Activated CD8-positive, alpha-beta T cell treated with anti-CD3 and anti-CD28 coated beads for 36 hours (primary cell): Measurements from ENCODE around the gene CALY. TPM values are rescaled to one million over a fixed set of nuclear protein-coding genes. Genes with fewer than 3 reads are reported as not detected.

ENCODE experiments used
- ATAC-seq: fragments of 200-7000 bp; cut with Tn5 transposase; one replicate; pipeline ENCODE4 v1.10.0; 2021; ENCODE audit warnings: mild to moderate bottlenecking, moderate library complexity
- CTCF ChIA-PET: fragments of 350-600 bp; sonication (Branson Sonifier 250); formaldehyde crosslinking; loops from one replicate; lab custom pipeline; 2021; ENCODE audit warnings: antibody characterized with exemption; lab: Charles Lee
- POLR2A ChIA-PET: fragments of 350-600 bp; sonication (Branson Sonifier 250); formaldehyde crosslinking; loops from one replicate; lab custom pipeline; 2021; ENCODE audit warnings: antibody characterized with exemption; lab: Charles Lee
- DNase-seq: peaks from one replicate; pipeline ENCODE4 v3.0.0-alpha.2; 2020
- H3K27ac Mint-ChIP-seq: one replicate; pipeline ENCODE4 v1.8.0; 2021; ENCODE audit warnings: mild to moderate bottlenecking, mixed read lengths
- H3K27me3 Mint-ChIP-seq: one replicate; pipeline ENCODE4 v1.8.0; 2021; ENCODE audit warnings: mixed read lengths
- H3K36me3 Mint-ChIP-seq: one replicate; pipeline ENCODE4 v1.8.0; 2021; ENCODE audit warnings: low read depth, mixed read lengths
- H3K4me1 Mint-ChIP-seq: one replicate; pipeline ENCODE4 v1.8.0; 2021; ENCODE audit warnings: low read depth, mixed read lengths
- H3K4me3 Mint-ChIP-seq: one replicate; pipeline ENCODE4 v1.8.0; 2021; ENCODE audit warnings: mild to moderate bottlenecking, moderate library complexity, mixed read lengths
- H3K9me3 Mint-ChIP-seq: one replicate; pipeline ENCODE4 v1.8.0; 2021; ENCODE audit warnings: mixed read lengths
- CTCF ChIP-seq: fragments of 200-600 bp; IDR thresholded peaks from one replicate; pipeline ENCODE4 v1.8.0; 2022; ENCODE audit warnings: antibody characterized with exemption, mild to moderate bottlenecking
- intact Hi-C: fragments of 100-400 bp; cut with micrococcal nuclease; formaldehyde crosslinking; loops from one replicate; pipeline ENCODE4 v1.10.0; 2022
- total RNA-seq, 2 experiments: library from RNA; stranded (reverse); gene quantifications; one replicate each; pipeline ENCODE4 v1.2.3, GENCODE V29; 2021

CALY gene
- not detected for total RNA-seq

GRCh38 chr10:133336577-133337369 lies at the start of gene CALY:
TSS of gene CALY (minus strand) at chr10:133336896. CDS start at chr10:133328989, 7,907 bp downstream.
- CTCF ChIA-PET = interaction anchor here (1.2 kb wide), 1 partner anchor 20 kb away, joined by 3 read pairs; no protein-coding TSS in a partner anchor
- intact Hi-C loops = no loop called here
- POLR2A ChIA-PET = interaction anchor here (1.0 to 2.0 kb wide), 3 partner anchors 13 to 41 kb away, joined by 3 to 6 read pairs (median 4); no protein-coding TSS in a partner anchor
- Mint-ChIP-seq H3K27ac (no peak within 1 kb of the TSS), H3K27me3 (peaks cover 20% of the 10 kb centered on the region), H3K36me3 (no peaks in the 10 kb centered on the region), H3K4me3 (peak within 1 kb of the TSS; percentile 48), H3K4me1 (peaks cover 8% of the 10 kb centered on the region), H3K9me3 (no peaks in the 10 kb centered on the region)
- TF ChIP-seq CTCF = no peak
- ATAC-seq (peak; percentile 46), DNase-seq (peak; percentile 82)

- no peak overlapping the region for H3K4me3 Mint-ChIP-seq
- DNase-seq = no peak
- ChIA-PET CTCF (no interaction called here), POLR2A (no interaction called here)
- no peak for ATAC-seq
- intact Hi-C loops = no loop called here
- H3K27ac Mint-ChIP-seq = no peak overlapping the region
- TF ChIP-seq CTCF = no peak
- peaks cover 2% of the 10 kb centered on the region for H3K36me3 Mint-ChIP-seq
- no peaks in the 10 kb centered on the region for H3K27me3 Mint-ChIP-seq
- no peaks in the 10 kb centered on the region for H3K9me3 Mint-ChIP-seq
- H3K4me1 Mint-ChIP-seq = peaks cover 13% of the 10 kb centered on the region
Measured at GRCh38 chr10:133385214-133385613, 48.5 kb upstream of the CALY start.

- DNase-seq (no peak), ATAC-seq (no peak)
- no peak for TF ChIP-seq CTCF
- POLR2A ChIA-PET = no interaction called here
- peaks cover 2% of the 10 kb centered on the region for H3K36me3 Mint-ChIP-seq
- intact Hi-C loops = no loop called here
- no peaks in the 10 kb centered on the region for H3K9me3 Mint-ChIP-seq
- peaks cover 15% of the 10 kb centered on the region for H3K4me1 Mint-ChIP-seq
- H3K4me3 Mint-ChIP-seq = no peak overlapping the region
- no peaks in the 10 kb centered on the region for H3K27me3 Mint-ChIP-seq
- H3K27ac Mint-ChIP-seq = no peak overlapping the region
- CTCF ChIA-PET = no interaction called here
Measured at GRCh38 chr10:133384071-133384470, 47.4 kb upstream of the CALY start.

GRCh38 chr10:133383551-133383950 lies 46.9 kb upstream of the CALY start:
- TF ChIP-seq CTCF = no peak
- Mint-ChIP-seq H3K36me3 (peaks cover 2% of the 10 kb centered on the region), H3K27ac (no peak overlapping the region), H3K27me3 (no peaks in the 10 kb centered on the region), H3K9me3 (no peaks in the 10 kb centered on the region), H3K4me3 (no peak overlapping the region), H3K4me1 (peaks cover 11% of the 10 kb centered on the region)
- DNase-seq (no peak), ATAC-seq (no peak)
- ChIA-PET CTCF (no interaction called here), POLR2A (no interaction called here)
- intact Hi-C loops = no loop called here

GRCh38 chr10:133381036-133381435 lies 44.3 kb upstream of the CALY start:
- DNase-seq = no peak
- TF ChIP-seq CTCF = no peak
- no peak overlapping the region for H3K4me3 Mint-ChIP-seq
- intact Hi-C loops = no loop called here
- peaks cover 4% of the 10 kb centered on the region for H3K4me1 Mint-ChIP-seq
- H3K9me3 Mint-ChIP-seq = no peaks in the 10 kb centered on the region
- no peaks in the 10 kb centered on the region for H3K36me3 Mint-ChIP-seq
- H3K27me3 Mint-ChIP-seq = no peaks in the 10 kb centered on the region
- POLR2A ChIA-PET = no interaction called here
- ATAC-seq = no peak
- no peak overlapping the region for H3K27ac Mint-ChIP-seq
- CTCF ChIA-PET = interaction anchor here (1.1 to 3.1 kb wide), 2 partner anchors 10 to 52 kb away, joined by 3 to 10 read pairs; no protein-coding TSS in a partner anchor
